Gastrocnemius medialis (tissue), 4 donors: ENCODE results near the gene ZBTB4.

ENCODE experiments used
- POLR2A ChIP-seq, 2 donors: fragments of 450-650 bp; IDR thresholded peaks; one replicate each; pipeline ENCODE4 v1.6.1; 2017; ENCODE audit warnings: antibody characterized with exemption in 2 of 2, mild to moderate bottlenecking in 2 of 2, moderate library complexity in 2 of 2
- TF ChIP-seq, protein P1 (sequence below), 5 experiments: fragments of 450-650 bp in 3 of 5; fragments of 200-600 bp in 2 of 5; sonication (generic) in 2 of 5; IDR thresholded peaks in 4 of 5; conservative IDR thresholded peaks in 1 of 5; 1 replicate in 4 of 5; 2 replicates in 1 of 5; pipeline ENCODE4 v1.5.1; 2016 to 2019; ENCODE audit warnings: antibody characterized with exemption in 5 of 5, mild to moderate bottlenecking in 3 of 5, moderate library complexity in 3 of 5

DNA sequence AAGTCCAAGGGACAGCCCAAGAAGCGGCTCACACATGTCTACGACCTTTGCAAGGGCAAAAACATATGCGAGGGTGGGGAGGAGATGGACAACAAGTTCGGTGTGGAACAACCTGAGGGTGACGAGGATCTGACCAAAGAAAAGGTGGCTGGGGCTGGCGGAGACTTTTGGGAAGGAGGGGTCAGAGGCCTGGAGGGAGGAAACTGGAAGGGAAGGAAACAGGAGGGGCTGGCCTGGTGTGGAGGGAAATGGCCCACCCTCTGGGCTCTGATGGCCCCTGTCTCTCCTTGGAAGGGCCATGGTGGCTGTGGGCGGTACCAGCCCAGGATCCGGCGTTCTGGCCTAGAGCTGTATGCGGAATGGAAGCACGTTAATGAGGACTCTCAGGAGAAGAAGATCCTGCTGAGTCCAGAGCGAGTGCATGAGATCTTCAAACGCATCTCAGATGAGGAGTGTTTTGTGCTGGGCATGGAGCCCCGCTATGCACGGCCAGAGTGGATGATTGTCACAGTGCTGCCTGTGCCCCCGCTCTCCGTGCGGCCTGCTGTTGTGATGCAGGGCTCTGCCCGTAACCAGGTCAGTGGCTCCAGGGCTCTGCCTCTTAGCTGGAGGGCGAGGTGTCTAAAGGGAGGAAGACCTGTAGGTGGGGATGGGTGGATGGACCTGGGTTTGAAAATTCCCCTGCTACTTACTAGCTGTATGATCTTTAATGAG lies 17.2 kb upstream of the ZBTB4 start:
- TF ChIP-seq, protein P1, sequence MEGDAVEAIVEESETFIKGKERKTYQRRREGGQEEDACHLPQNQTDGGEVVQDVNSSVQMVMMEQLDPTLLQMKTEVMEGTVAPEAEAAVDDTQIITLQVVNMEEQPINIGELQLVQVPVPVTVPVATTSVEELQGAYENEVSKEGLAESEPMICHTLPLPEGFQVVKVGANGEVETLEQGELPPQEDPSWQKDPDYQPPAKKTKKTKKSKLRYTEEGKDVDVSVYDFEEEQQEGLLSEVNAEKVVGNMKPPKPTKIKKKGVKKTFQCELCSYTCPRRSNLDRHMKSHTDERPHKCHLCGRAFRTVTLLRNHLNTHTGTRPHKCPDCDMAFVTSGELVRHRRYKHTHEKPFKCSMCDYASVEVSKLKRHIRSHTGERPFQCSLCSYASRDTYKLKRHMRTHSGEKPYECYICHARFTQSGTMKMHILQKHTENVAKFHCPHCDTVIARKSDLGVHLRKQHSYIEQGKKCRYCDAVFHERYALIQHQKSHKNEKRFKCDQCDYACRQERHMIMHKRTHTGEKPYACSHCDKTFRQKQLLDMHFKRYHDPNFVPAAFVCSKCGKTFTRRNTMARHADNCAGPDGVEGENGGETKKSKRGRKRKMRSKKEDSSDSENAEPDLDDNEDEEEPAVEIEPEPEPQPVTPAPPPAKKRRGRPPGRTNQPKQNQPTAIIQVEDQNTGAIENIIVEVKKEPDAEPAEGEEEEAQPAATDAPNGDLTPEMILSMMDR (IDR thresholded peaks at IDR 0.05 in 4 of 5, conservative IDR thresholded peaks at IDR 0.05 in 1 of 5): no peak
- no peak for TF ChIP-seq POLR2A (IDR thresholded peaks at IDR 0.05)
